ENCODE measurements around the gene DHX58.

Gene DHX58

GRCh38 chr17:42120161-42120769 lies 7.8 kb upstream of the DHX58 start:
- no peak for DNase-seq (ENCODE audit: low read depth)
- H3K4me3 ChIP-seq (ENCODE audit: low read depth, low read length): peak overlapping the region; percentile 56
- TF ChIP-seq CTCF (IDR thresholded peaks at IDR 0.05; ENCODE audit: low read depth, low read length, missing control alignments): no peak

GRCh38 chr17:42119301-42119700 lies 6.8 kb upstream of the DHX58 start:
- TF ChIP-seq CTCF (IDR thresholded peaks at IDR 0.05; ENCODE audit: low read depth, low read length, missing control alignments): no peak
- DNase-seq (ENCODE audit: low read depth): no peak
- H3K4me3 ChIP-seq (ENCODE audit: low read depth, low read length): no peak overlapping the region

DNA sequence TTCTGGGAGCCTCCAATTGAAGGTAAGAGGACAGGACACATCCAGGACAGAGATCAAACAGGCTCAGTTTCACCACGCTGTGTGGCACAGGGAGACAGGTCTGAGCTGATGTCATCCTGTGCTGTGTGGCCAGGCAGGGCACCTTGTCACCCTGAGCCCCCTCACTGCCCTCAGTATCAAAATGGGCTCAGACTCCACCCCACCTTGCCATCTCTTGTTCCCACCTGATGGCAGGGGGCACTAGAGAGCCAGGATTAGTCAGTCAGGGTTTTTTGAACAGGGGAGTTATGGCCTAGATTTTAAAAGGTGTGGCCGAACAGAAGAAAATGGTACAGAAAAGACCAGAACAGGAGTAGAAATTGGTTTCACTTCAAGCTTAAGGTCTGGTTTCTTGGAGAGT lies 6.0 kb upstream of the DHX58 start:
- H3K4me3 ChIP-seq (ENCODE audit: low read depth, low read length): no peak overlapping the region
- TF ChIP-seq CTCF (IDR thresholded peaks at IDR 0.05; ENCODE audit: low read depth, low read length, missing control alignments): peak; percentile 56
- no peak for DNase-seq (ENCODE audit: low read depth)

DNA sequence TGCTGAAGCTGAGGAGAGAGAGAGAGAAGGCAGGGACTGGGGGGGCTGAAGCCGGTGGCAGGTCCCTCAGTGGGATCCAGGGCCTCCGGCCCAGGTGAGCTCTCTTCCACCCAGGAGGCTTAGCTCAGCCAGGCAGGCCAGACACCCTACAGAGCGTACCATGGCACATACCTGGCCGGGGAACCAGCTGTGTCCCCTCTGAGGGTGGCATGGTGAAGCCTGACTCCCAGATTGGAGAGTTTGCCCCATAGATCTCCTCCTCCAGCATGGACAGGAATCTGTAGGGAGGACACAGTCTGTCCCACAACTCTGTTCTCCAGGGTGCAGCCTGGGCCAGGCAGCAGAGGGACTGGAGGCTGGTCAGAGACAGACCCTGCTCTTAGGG lies 5.6 kb upstream of the DHX58 start:
- no peak for TF ChIP-seq CTCF (IDR thresholded peaks at IDR 0.05; ENCODE audit: low read depth, low read length, missing control alignments)
- no peak overlapping the region for H3K4me3 ChIP-seq (ENCODE audit: low read depth, low read length)
- DNase-seq (ENCODE audit: low read depth): no peak

DNA sequence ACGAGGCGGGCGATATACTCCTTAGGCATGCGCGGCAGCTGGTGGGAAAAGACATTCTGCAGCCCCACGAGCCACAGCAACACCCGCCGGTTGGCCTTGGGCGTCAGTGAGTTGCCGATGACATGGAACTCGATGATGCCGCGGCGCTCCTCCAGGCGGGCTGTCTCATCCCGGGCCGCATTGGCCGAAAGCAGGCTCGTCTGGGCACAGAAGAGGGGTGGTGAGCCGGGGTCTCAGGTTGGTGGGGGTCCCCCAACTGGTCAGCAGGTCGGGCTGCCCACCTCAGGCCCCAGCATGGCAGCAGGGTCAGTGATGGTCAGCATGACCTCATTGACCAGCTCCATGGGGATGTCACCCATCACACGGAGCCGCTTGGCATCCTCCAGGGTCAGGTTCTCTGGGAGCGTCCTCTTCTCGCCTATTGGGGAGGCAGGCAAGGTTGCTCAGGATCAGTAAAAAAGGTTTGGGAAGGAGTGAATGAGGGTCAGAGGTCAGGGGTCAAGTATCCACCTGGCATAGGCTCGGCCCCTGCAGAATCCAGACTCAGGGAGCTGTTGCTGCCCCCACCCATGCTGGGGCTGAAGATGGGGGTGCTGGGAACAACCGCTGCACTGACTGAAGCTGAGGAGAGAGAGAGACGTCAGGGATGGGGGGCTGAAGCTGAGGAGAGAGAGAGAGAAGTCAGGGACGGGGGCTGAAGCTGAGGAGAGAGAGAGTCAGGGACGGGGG lies 5.0 kb upstream of the DHX58 start:
- TF ChIP-seq CTCF (IDR thresholded peaks at IDR 0.05; ENCODE audit: low read depth, low read length, missing control alignments): no peak
- H3K4me3 ChIP-seq (ENCODE audit: low read depth, low read length): no peak overlapping the region

GRCh38 chr17:42116705-42117396 lies 4.3 kb upstream of the DHX58 start:
- DNase-seq (ENCODE audit: low read depth): peak; percentile 78
- peak; percentile 87 for TF ChIP-seq CTCF (IDR thresholded peaks at IDR 0.05; ENCODE audit: low read depth, low read length, missing control alignments)

More for the DNA sequence above, 5.0 kb upstream of the DHX58 start:
- no peak for DNase-seq (ENCODE audit: low read depth)

More at GRCh38 chr17:42116705-42117396, 4.3 kb upstream of the DHX58 start:
- H3K4me3 ChIP-seq (ENCODE audit: low read depth, low read length): no peak overlapping the region

Data from GM12864 (cell line).